B cell (primary cell): ENCODE measurements around the gene PLXNB2.

Source experiments
- EZH2 ChIP-seq: IDR thresholded peaks from 2 replicates; pipeline ENCODE4 v1.6.1; 2012; ENCODE audit warnings: borderline replicate concordance, low read depth, mild to moderate bottlenecking, moderate library complexity, low read length; ENCODE audit not compliant: insufficient read depth, poor library complexity, severe bottlenecking
- TF ChIP-seq, protein P1 (sequence below): fragments of 200-600 bp; IDR thresholded peaks from one replicate; pipeline ENCODE4 v1.8.0; 2022; ENCODE audit warnings: antibody characterized with exemption, mild to moderate bottlenecking

DNA sequence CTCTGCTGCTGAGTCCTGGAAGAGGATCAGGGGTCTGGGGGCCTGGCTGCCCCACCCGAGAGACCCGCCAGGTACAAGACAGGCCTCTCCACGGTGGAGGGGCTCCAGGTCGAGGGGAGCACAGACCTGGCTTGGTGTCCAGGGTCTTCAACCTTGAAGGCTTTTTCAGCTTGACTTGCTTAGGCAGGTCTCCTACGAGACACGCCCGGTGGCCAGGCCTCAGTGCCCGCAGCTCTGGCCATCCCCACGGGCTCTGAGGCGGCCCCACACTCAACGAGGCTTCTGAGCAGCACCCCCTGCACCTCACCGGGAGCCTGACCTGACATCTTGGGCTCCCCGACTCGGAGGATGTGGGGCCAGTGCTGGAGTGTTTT, 6.6 kb upstream of the PLXNB2 start:
- TF ChIP-seq EZH2, result no peak
- TF ChIP-seq, protein P1, sequence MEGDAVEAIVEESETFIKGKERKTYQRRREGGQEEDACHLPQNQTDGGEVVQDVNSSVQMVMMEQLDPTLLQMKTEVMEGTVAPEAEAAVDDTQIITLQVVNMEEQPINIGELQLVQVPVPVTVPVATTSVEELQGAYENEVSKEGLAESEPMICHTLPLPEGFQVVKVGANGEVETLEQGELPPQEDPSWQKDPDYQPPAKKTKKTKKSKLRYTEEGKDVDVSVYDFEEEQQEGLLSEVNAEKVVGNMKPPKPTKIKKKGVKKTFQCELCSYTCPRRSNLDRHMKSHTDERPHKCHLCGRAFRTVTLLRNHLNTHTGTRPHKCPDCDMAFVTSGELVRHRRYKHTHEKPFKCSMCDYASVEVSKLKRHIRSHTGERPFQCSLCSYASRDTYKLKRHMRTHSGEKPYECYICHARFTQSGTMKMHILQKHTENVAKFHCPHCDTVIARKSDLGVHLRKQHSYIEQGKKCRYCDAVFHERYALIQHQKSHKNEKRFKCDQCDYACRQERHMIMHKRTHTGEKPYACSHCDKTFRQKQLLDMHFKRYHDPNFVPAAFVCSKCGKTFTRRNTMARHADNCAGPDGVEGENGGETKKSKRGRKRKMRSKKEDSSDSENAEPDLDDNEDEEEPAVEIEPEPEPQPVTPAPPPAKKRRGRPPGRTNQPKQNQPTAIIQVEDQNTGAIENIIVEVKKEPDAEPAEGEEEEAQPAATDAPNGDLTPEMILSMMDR, result no peak
